HepG2 (cell line): ENCODE data around the gene CLASRP. TPM values are rescaled to one million over a fixed set of nuclear protein-coding genes. Genes with fewer than 3 reads are reported as not detected.

ENCODE experiments used
- ARHGAP35 ChIP-seq: sonication (generic); formaldehyde crosslinking; IDR thresholded peaks from 2 replicates; pipeline ENCODE4 v1.9.0; 2022; ENCODE audit warnings: mild to moderate bottlenecking, inconsistent platforms, moderate library complexity, missing genetic modification reagents, borderline replicate concordance
- FOXP1 ChIP-seq, 2 experiments: fragments of 450-650 bp in 1 of 2; IDR thresholded peaks; 2 replicates each; pipeline ENCODE4 v1.6.1; 2017 to 2018; ENCODE audit warnings: antibody characterized with exemption in 1 of 2
- JUNB ChIP-seq: sonication (generic); formaldehyde crosslinking; IDR thresholded peaks from 2 replicates; pipeline ENCODE4 v1.8.0; 2022; ENCODE audit warnings: missing genetic modification reagents, mild to moderate bottlenecking, borderline replicate concordance
- RFX5 ChIP-seq: IDR thresholded peaks from 2 replicates; pipeline ENCODE4 v1.6.1; 2011; ENCODE audit warnings: low read depth, low read length, improper control_type of control experiment
- RORA ChIP-seq: sonication (generic); formaldehyde crosslinking; IDR thresholded peaks from 2 replicates; pipeline ENCODE4 v1.5.0; 2020; ENCODE audit warnings: mild to moderate bottlenecking, missing genetic modification reagents, moderate library complexity
- RXRB ChIP-seq: IDR thresholded peaks from 2 replicates; pipeline ENCODE4 v1.6.1; 2016; ENCODE audit warnings: borderline replicate concordance, missing genetic modification reagents, missing compliant biosample characterization
- SKIL ChIP-seq: sonication (generic); formaldehyde crosslinking; IDR thresholded peaks from 2 replicates; pipeline ENCODE4 v1.8.0; 2022; ENCODE audit warnings: missing genetic modification reagents, mild to moderate bottlenecking, moderate library complexity, borderline replicate concordance
- SMAD3 ChIP-seq: sonication (generic); formaldehyde crosslinking; IDR thresholded peaks from 2 replicates; pipeline ENCODE4 v1.4.0; 2020; ENCODE audit warnings: missing genetic modification reagents
- SP4 ChIP-seq: sonication (generic); formaldehyde crosslinking; IDR thresholded peaks from 2 replicates; pipeline ENCODE4 v1.8.1; 2023; ENCODE audit warnings: mild to moderate bottlenecking, missing genetic modification reagents
- ZFP90 ChIP-seq: sonication (generic); formaldehyde crosslinking; IDR thresholded peaks from 2 replicates; pipeline ENCODE4 v1.8.0; 2022; ENCODE audit warnings: missing genetic modification reagents, mild to moderate bottlenecking, inconsistent platforms, borderline replicate concordance
- ZNF737 ChIP-seq: sonication (generic); formaldehyde crosslinking; IDR thresholded peaks from 2 replicates; pipeline ENCODE4 v1.5.0; 2020; ENCODE audit warnings: missing genetic modification reagents, mild to moderate bottlenecking, borderline replicate concordance
- ZNF790 ChIP-seq: sonication (generic); formaldehyde crosslinking; IDR thresholded peaks from 2 replicates; pipeline ENCODE4 v1.8.0; 2022; ENCODE audit warnings: missing genetic modification reagents, mild to moderate bottlenecking, borderline replicate concordance
- ZSCAN12 ChIP-seq: sonication (generic); formaldehyde crosslinking; IDR thresholded peaks from 2 replicates; pipeline ENCODE4 v1.9.0; 2021; ENCODE audit warnings: mild to moderate bottlenecking, missing genetic modification reagents
- polyA plus RNA-seq, 8 experiments: library from polyadenylated mRNA; depleted of rRNA in 3 of 8; stranded (reverse) in 7 of 8; unstranded in 1 of 8; fragments of >200 nt; fragmentation: Illumina TruSeq in 4 of 8; extraction: Trizol in 4 of 8; gene quantifications; 2 replicates each; pipeline versions ENCODE4 v1.2.1 to v1.2.3, GENCODE V29; 2011 to 2016; ENCODE audit warnings: low read depth in 4 of 8, missing spikeins in 1 of 8, mixed read lengths in 1 of 8; ENCODE audit not compliant: insufficient read depth in 1 of 8
- total RNA-seq, 5 experiments: library from RNA; depleted of rRNA; stranded (reverse); fragments of >200 nt; fragmentation: Illumina TruSeq; extraction: Trizol; gene quantifications; 2 replicates each; pipeline ENCODE4 v1.2.3, GENCODE V29; 2016; ENCODE audit warnings: low read depth in 1 of 5
- TF ChIP-seq, protein P1 (sequence below): sonication (generic); formaldehyde crosslinking; IDR thresholded peaks from 2 replicates; pipeline ENCODE4 v1.4.0; 2020; ENCODE audit warnings: mild to moderate bottlenecking, low read depth, missing genetic modification reagents
- TF ChIP-seq, protein P2 (sequence below): sonication (generic); formaldehyde crosslinking; IDR thresholded peaks from 2 replicates; pipeline ENCODE4 v1.5.1; 2020; ENCODE audit warnings: missing genetic modification reagents, mild to moderate bottlenecking, borderline replicate concordance
- TF ChIP-seq, protein P3 (sequence below): sonication (generic); formaldehyde crosslinking; IDR thresholded peaks from 2 replicates; pipeline ENCODE4 v1.4.0; 2020; ENCODE audit warnings: mild to moderate bottlenecking, missing genetic modification reagents
- TF ChIP-seq, protein P4 (sequence below): sonication (generic); formaldehyde crosslinking; IDR thresholded peaks from 2 replicates; pipeline ENCODE4 v1.8.0; 2022; ENCODE audit warnings: missing genetic modification reagents, mild to moderate bottlenecking, borderline replicate concordance

Gene CLASRP
- total and polyA plus RNA-seq, 2 of the 13 experiments (the other 11 are each of a cell fraction or from before 2014, with no cell fraction given) = 32.0 to 51.4 TPM

DNA sequence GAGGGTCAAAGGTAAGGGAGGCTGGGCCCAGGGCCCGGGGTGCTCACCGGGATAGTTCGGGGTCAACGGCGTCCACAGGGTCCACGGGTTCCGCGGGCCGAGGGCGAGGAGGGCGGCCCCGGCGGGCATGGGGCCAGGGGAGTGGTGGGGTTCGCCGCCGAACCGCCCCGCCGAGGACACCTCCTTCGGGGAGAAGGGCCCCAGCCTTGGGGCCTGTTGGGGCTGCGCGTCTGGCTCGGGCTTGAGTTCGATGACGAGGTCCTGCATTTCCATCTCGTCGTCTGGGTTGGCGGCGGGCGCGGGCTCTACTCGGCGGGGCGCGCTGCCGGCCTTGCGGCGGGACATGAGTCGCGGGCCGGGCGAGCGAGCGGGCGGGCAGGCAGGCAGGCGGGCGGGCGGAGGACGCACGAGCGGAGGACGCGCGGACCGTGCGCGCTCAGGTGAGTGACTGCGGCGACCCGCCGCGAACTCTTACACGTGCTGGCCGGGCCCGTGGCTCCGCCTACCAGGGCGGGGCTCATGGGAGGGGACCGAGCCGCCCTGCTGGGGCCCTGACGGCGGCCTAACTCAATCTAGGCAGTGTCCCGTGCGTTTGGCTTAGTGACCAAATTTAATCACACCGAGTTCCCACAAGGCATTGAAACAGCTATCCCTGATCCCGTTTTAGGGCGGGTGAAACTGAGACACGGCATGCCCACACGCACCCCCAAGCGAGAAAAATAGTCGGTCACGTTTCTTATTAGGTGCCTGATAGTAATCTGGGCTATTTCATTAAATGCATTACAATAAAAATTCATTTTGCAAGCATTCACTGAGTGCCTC is 37.4 kb downstream of the CLASRP start, which contains the start of gene ZNF296 (continued):
- TF ChIP-seq ZNF790 (CRISPR knock-in tag) (0 out of 2 replicates have a peak, but pooled peaks have one; percentile 37), ZNF737 (CRISPR knock-in tag) (no peak; the same call in 1 of the 2 replicates), SP4 (CRISPR knock-in tag) (peak; percentile 89), ZFP90 (CRISPR knock-in tag) (no peak; the same call in 1 of the 2 replicates), FOXP1 (IDR thresholded peaks at IDR 0.05) (no peak), FOXP1 (CRISPR knock-in tag; IDR thresholded peaks at IDR 0.05) (no peak), JUNB (CRISPR knock-in tag) (no peak), SMAD3 (no peak), ARHGAP35 (no peak), RXRB (peak; percentile 43), RFX5 (no peak), RORA (CRISPR knock-in tag) (no peak), ZSCAN12 (CRISPR knock-in tag) (no peak), SKIL (CRISPR knock-in tag) (no peak)
- TF ChIP-seq, protein P1, sequence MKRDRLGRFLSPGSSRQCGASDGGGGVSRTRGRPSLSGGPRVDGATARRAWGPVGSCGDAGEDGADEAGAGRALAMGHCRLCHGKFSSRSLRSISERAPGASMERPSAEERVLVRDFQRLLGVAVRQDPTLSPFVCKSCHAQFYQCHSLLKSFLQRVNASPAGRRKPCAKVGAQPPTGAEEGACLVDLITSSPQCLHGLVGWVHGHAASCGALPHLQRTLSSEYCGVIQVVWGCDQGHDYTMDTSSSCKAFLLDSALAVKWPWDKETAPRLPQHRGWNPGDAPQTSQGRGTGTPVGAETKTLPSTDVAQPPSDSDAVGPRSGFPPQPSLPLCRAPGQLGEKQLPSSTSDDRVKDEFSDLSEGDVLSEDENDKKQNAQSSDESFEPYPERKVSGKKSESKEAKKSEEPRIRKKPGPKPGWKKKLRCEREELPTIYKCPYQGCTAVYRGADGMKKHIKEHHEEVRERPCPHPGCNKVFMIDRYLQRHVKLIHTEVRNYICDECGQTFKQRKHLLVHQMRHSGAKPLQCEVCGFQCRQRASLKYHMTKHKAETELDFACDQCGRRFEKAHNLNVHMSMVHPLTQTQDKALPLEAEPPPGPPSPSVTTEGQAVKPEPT (CRISPR knock-in tag) = no peak
- TF ChIP-seq, protein P2, sequence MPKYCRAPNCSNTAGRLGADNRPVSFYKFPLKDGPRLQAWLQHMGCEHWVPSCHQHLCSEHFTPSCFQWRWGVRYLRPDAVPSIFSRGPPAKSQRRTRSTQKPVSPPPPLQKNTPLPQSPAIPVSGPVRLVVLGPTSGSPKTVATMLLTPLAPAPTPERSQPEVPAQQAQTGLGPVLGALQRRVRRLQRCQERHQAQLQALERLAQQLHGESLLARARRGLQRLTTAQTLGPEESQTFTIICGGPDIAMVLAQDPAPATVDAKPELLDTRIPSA (CRISPR knock-in tag) = no peak
- TF ChIP-seq, protein P3, sequence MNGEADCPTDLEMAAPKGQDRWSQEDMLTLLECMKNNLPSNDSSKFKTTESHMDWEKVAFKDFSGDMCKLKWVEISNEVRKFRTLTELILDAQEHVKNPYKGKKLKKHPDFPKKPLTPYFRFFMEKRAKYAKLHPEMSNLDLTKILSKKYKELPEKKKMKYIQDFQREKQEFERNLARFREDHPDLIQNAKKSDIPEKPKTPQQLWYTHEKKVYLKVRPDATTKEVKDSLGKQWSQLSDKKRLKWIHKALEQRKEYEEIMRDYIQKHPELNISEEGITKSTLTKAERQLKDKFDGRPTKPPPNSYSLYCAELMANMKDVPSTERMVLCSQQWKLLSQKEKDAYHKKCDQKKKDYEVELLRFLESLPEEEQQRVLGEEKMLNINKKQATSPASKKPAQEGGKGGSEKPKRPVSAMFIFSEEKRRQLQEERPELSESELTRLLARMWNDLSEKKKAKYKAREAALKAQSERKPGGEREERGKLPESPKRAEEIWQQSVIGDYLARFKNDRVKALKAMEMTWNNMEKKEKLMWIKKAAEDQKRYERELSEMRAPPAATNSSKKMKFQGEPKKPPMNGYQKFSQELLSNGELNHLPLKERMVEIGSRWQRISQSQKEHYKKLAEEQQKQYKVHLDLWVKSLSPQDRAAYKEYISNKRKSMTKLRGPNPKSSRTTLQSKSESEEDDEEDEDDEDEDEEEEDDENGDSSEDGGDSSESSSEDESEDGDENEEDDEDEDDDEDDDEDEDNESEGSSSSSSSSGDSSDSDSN = peak; percentile 88; the same call in 1 of the 2 replicates
- TF ChIP-seq, protein P4, sequence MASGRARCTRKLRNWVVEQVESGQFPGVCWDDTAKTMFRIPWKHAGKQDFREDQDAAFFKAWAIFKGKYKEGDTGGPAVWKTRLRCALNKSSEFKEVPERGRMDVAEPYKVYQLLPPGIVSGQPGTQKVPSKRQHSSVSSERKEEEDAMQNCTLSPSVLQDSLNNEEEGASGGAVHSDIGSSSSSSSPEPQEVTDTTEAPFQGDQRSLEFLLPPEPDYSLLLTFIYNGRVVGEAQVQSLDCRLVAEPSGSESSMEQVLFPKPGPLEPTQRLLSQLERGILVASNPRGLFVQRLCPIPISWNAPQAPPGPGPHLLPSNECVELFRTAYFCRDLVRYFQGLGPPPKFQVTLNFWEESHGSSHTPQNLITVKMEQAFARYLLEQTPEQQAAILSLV (CRISPR knock-in tag) = peak; percentile 25; the same call in 1 of the 2 replicates
